ENCODE measurements around the gene DIP2C.
"Not testable (repeated sequence)": the region's sequence is repeated elsewhere in the genome, so short reads cannot be mapped to it uniquely, and the experiment has no call there.

The DIP2C gene

GRCh38 chr10:475709-476454 is 213.6 kb downstream of the DIP2C start:
- no peak for DNase-seq

- DNase-seq: no peak
These were observed 214.5 kb downstream of the DIP2C start for GRCh38 chr10:474946-475345.

GRCh38 chr10:474406-474805 is 215.1 kb downstream of the DIP2C start:
- DNase-seq: no peak

GRCh38 chr10:472241-472910 is 217.1 kb downstream of the DIP2C start:
- DNase-seq: no peak

- no peak for DNase-seq
These were observed 219.0 kb downstream of the DIP2C start for GRCh38 chr10:470339-471003.

- DNase-seq: no peak
These were observed 219.5 kb downstream of the DIP2C start for GRCh38 chr10:469947-470338.

GRCh38 chr10:459743-460142 is 229.7 kb downstream of the DIP2C start:
- no peak for DNase-seq

- no peak for DNase-seq
These were observed 231.0 kb downstream of the DIP2C start for GRCh38 chr10:458421-458851.

- no peak for DNase-seq
These were observed 233.0 kb downstream of the DIP2C start for GRCh38 chr10:456486-456885.

- DNase-seq: peak; percentile 22
These were observed 234.6 kb downstream of the DIP2C start for GRCh38 chr10:454860-455259.

- no peak for DNase-seq
These were observed 235.8 kb downstream of the DIP2C start for GRCh38 chr10:453647-454046.

- no peak for DNase-seq
These were observed 236.7 kb downstream of the DIP2C start for GRCh38 chr10:452512-453426.

GRCh38 chr10:451856-452255 is 237.6 kb downstream of the DIP2C start:
- no peak for DNase-seq

GRCh38 chr10:451021-451471 is 238.4 kb downstream of the DIP2C start:
- no peak for DNase-seq

- no peak for DNase-seq
These were observed 239.0 kb downstream of the DIP2C start for GRCh38 chr10:450463-450862.

- DNase-seq: not testable (repeated sequence)
These were observed 240.1 kb downstream of the DIP2C start for GRCh38 chr10:449331-449730.

- no peak for DNase-seq
These were observed 246.0 kb downstream of the DIP2C start for GRCh38 chr10:443459-443858.

GRCh38 chr10:442209-442608 is 247.3 kb downstream of the DIP2C start:
- DNase-seq: no peak

GRCh38 chr10:441659-442058 is 247.8 kb downstream of the DIP2C start:
- no peak for DNase-seq

GRCh38 chr10:440127-440526 is 249.3 kb downstream of the DIP2C start:
- DNase-seq: no peak

GRCh38 chr10:437698-438490 is 251.6 kb downstream of the DIP2C start:
- no peak for DNase-seq
